CD14-positive monocyte (primary cell): ENCODE results near the gene SPSB4. TPM values are rescaled to one million over a fixed set of nuclear protein-coding genes. Genes with fewer than 3 reads are reported as not detected.

Source experiments
- DNase-seq, 3 donors: peaks; one replicate each; pipeline ENCODE4 v3.0.0-alpha.2; 2011 to 2022
- H2AFZ ChIP-seq: 2 replicates; pipeline ENCODE4 v1.6.0; 2012; ENCODE audit warnings: mild to moderate bottlenecking, low read depth, low read length, inconsistent platforms; ENCODE audit not compliant: insufficient read depth, poor library complexity, severe bottlenecking
- H3K27ac ChIP-seq, 2 donors: 1 replicate in 1 of 2; 2 replicates in 1 of 2; pipeline ENCODE4 v1.5.1; 2012 to 2013; ENCODE audit warnings: low read length in 2 of 2, control low read depth in 1 of 2, inconsistent platforms in 1 of 2, low read depth in 1 of 2, mild to moderate bottlenecking in 1 of 2
- H3K27me3 ChIP-seq, 2 donors: one replicate each; pipeline versions ENCODE4 v1.6.0 to v1.6.1; 2011 to 2013; ENCODE audit warnings: low read length in 2 of 2; ENCODE audit not compliant: control insufficient read depth in 2 of 2, insufficient read depth in 2 of 2
- H3K36me3 ChIP-seq, 2 donors: replicated peaks in 1 of 2; 1 replicate in 1 of 2; 2 replicates in 1 of 2; pipeline versions ENCODE4 v1.5.1 to v1.6.1; 2012 to 2013; ENCODE audit warnings: low read length in 2 of 2, control low read depth in 1 of 2, inconsistent platforms in 1 of 2, mild to moderate bottlenecking in 1 of 2; ENCODE audit not compliant: insufficient read depth in 2 of 2, control insufficient read depth in 1 of 2
- H3K4me1 ChIP-seq, 2 donors: 1 replicate in 1 of 2; 2 replicates in 1 of 2; pipeline versions ENCODE4 v1.5.1 to v1.6.1; 2012 to 2013; ENCODE audit warnings: low read length in 2 of 2, control low read depth in 1 of 2, inconsistent platforms in 1 of 2, mild to moderate bottlenecking in 1 of 2, moderate library complexity in 1 of 2; ENCODE audit not compliant: insufficient read depth in 2 of 2, control insufficient read depth in 1 of 2
- H3K4me2 ChIP-seq: replicated peaks from 2 replicates; pipeline ENCODE3; 2012; ENCODE audit warnings: low read length, moderate library complexity, mild to moderate bottlenecking; ENCODE audit not compliant: poor library complexity, severe bottlenecking; ENCODE audit errors: extremely low read depth
- H3K4me3 ChIP-seq, 3 experiments: fragments of 200-600 bp in 1 of 3; sonication (generic) in 1 of 3; replicated peaks in 1 of 3; 1 replicate in 2 of 3; 2 replicates in 1 of 3; pipeline ENCODE4 v1.5.1; 2011 to 2013; ENCODE audit warnings: low read length in 3 of 3, mild to moderate bottlenecking in 3 of 3, control low read depth in 2 of 3, low read depth in 2 of 3, inconsistent platforms in 1 of 3, moderate library complexity in 1 of 3
- H3K79me2 ChIP-seq: 2 replicates; pipeline ENCODE4 v1.6.0; 2012; ENCODE audit warnings: mild to moderate bottlenecking, control low read depth, inconsistent platforms, low read length, moderate library complexity; ENCODE audit not compliant: insufficient read depth
- H3K9ac ChIP-seq: 2 replicates; pipeline ENCODE4 v1.6.0; 2017; ENCODE audit warnings: low read length, mild to moderate bottlenecking; ENCODE audit not compliant: insufficient read depth, poor library complexity, severe bottlenecking
- H3K9me3 ChIP-seq, 2 donors: replicated peaks in 1 of 2; 1 replicate in 1 of 2; 2 replicates in 1 of 2; pipeline versions ENCODE4 v1.5.1 to v1.6.1; 2012 to 2013; ENCODE audit warnings: low read length in 2 of 2, control low read depth in 1 of 2; ENCODE audit not compliant: control insufficient read depth in 1 of 2, insufficient read depth in 1 of 2
- H4K20me1 ChIP-seq: 2 replicates; pipeline ENCODE4 v1.6.0; 2012; ENCODE audit warnings: mild to moderate bottlenecking, low read length, control low read depth, moderate library complexity; ENCODE audit not compliant: insufficient read depth
- H3K27ac Mint-ChIP-seq, 7 donors: one replicate each; pipeline ENCODE4 v1.8.0; 2020; ENCODE audit warnings: mild to moderate bottlenecking in 7 of 7, mixed read lengths in 7 of 7, moderate library complexity in 6 of 7, inconsistent platforms in 2 of 7
- H3K27me3 Mint-ChIP-seq, 3 donors: one replicate each; pipeline ENCODE4 v1.8.0; 2021 to 2022; ENCODE audit warnings: low read depth in 3 of 3, mild to moderate bottlenecking in 3 of 3, mixed read lengths in 3 of 3, moderate library complexity in 3 of 3, inconsistent platforms in 1 of 3
- H3K36me3 Mint-ChIP-seq, 2 donors: one replicate each; pipeline ENCODE4 v1.8.0; 2020; ENCODE audit warnings: mixed read lengths in 2 of 2, inconsistent platforms in 1 of 2, mild to moderate bottlenecking in 1 of 2
- H3K4me1 Mint-ChIP-seq: one replicate; pipeline ENCODE4 v1.8.0; 2020; ENCODE audit warnings: mild to moderate bottlenecking, mixed read lengths
- H3K4me3 Mint-ChIP-seq, 2 donors: one replicate each; pipeline ENCODE4 v1.8.0; 2020; ENCODE audit warnings: mild to moderate bottlenecking in 2 of 2, mixed read lengths in 2 of 2, moderate library complexity in 1 of 2
- H3K9me3 Mint-ChIP-seq, 7 donors: one replicate each; pipeline ENCODE4 v1.8.0; 2020 to 2022; ENCODE audit warnings: mixed read lengths in 7 of 7, mild to moderate bottlenecking in 6 of 7, moderate library complexity in 6 of 7, inconsistent platforms in 2 of 7
- CTCF ChIP-seq: fragments of 200-600 bp; IDR thresholded peaks from one replicate; pipeline ENCODE4 v1.8.0; 2022; ENCODE audit warnings: antibody characterized with exemption, mild to moderate bottlenecking
- WGBS: methylation state at CpG from one replicate; pipeline ENCODE4 v1.1.5; 2013; ENCODE audit warnings: missing lambda C conversion rate; ENCODE audit not compliant: insufficient coverage; 5-methylcytosine and 5-hydroxymethylcytosine counted together
- intact Hi-C, 2 donors: fragments of 100-400 bp; cut with micrococcal nuclease; formaldehyde crosslinking; loops; one replicate each; pipeline versions ENCODE4 v1.15.0 to v1.15.1; 2023
- polyA plus RNA-seq, 3 donors: library from polyadenylated mRNA; depleted of rRNA in 1 of 3; unstranded in 2 of 3; stranded (reverse) in 1 of 3; fragments of 300-500 nt in 2 of 3; fragments of >200 nt in 1 of 3; fragmentation: Illumina TruSeq in 2 of 3; gene quantifications; 1 replicate in 2 of 3; 2 replicates in 1 of 3; pipeline ENCODE4 v1.2.3, GENCODE V29; 2012 to 2021

SPSB4 gene
- polyA plus RNA-seq, 3 donors, result not detected

- Mint-ChIP-seq H3K9me3 (peaks cover 0 to 7% (median 0%) of the 10 kb centered on the region in 7 donors), H3K27me3 (peaks cover 0 to 4% (median 2%) of the 10 kb centered on the region in 3 donors), H3K4me1 (no peaks in the 10 kb centered on the region), H3K4me3 (no peak overlapping the region), H3K27ac (peak overlapping the region in 1 of 7 donors; percentile 22), H3K36me3 (no peaks in the 10 kb centered on the region)
- Histone ChIP-seq H3K4me1 (no peaks in the 10 kb centered on the region), H4K20me1 (no peaks in the 10 kb centered on the region), H3K27ac (no peak overlapping the region), H3K9ac (no peak overlapping the region), H3K36me3 (no peaks in the 10 kb centered on the region), H3K79me2 (no peaks in the 10 kb centered on the region), H3K27me3 (no peaks in the 10 kb centered on the region), H2AFZ (no peak overlapping the region), H3K4me2 (no peak overlapping the region), H3K4me3 (no peak overlapping the region), H3K9me3 (no peaks in the 10 kb centered on the region)
- TF ChIP-seq CTCF, result no peak
- WGBS, result 83% methylated on average over 4 of the region's 5 CpGs
- no peak for DNase-seq
- intact Hi-C loops, result no loop called here
Measured at GRCh38 chr3:141093397-141093796, 42.2 kb downstream of the SPSB4 start.

GRCh38 chr3:141093971-141094684, 43.0 kb downstream of the SPSB4 start:
- Histone ChIP-seq H3K9me3 (no peaks in the 10 kb centered on the region), H3K9ac (no peak overlapping the region), H2AFZ (no peak overlapping the region), H3K4me2 (no peak overlapping the region), H3K79me2 (no peaks in the 10 kb centered on the region), H3K4me3 (no peak overlapping the region), H3K4me1 (no peaks in the 10 kb centered on the region), H3K36me3 (no peaks in the 10 kb centered on the region), H4K20me1 (no peaks in the 10 kb centered on the region), H3K27ac (no peak overlapping the region), H3K27me3 (no peaks in the 10 kb centered on the region)
- TF ChIP-seq CTCF, result no peak
- H3K27ac Mint-ChIP-seq, result no peak overlapping the region
- H3K4me1 Mint-ChIP-seq, result no peaks in the 10 kb centered on the region
- WGBS, result 87% methylated on average over 7 of the region's 13 CpGs
- H3K36me3 Mint-ChIP-seq, result no peaks in the 10 kb centered on the region
- H3K27me3 Mint-ChIP-seq, result peaks cover 0 to 4% (median 2%) of the 10 kb centered on the region in 3 donors
- no peak for DNase-seq
- peaks cover 0 to 7% (median 0%) of the 10 kb centered on the region in 7 donors for H3K9me3 Mint-ChIP-seq
- H3K4me3 Mint-ChIP-seq, result no peak overlapping the region
- intact Hi-C loops, result no loop called here
